Measurements from ENCODE around the gene NDST3. TPM values are rescaled to one million over a fixed set of nuclear protein-coding genes. Genes with fewer than 3 reads are reported as not detected.

NDST3 gene
- total RNA-seq, 2 experiments from 2014 or later, result not detected

DNA sequence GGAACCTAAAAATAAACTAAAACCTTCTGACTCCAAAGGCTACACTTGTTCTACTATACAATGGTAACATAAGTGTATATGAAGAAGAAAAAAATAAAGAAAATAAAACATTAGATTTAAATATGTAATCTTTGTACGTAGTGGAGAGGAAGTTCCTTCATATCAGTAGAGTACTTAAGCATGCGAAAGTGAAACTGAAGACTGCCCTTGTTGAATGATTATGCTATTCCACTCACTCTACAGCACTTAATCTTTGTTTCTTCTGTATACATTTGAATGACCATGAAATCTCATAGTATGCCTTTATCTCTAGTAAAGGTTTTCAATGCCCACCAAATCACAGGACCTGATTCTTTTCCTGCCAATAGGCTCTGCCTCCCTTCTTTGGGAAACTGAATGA, 78.9 kb downstream of the NDST3 start:
- no peak for DNase-seq
- H3K9me3 Mint-ChIP-seq, result peaks cover 6% of the 10 kb centered on the region
- no peaks in the 10 kb centered on the region for H3K27me3 Mint-ChIP-seq
- H3K4me3 Mint-ChIP-seq, result no peak overlapping the region
- no peaks in the 10 kb centered on the region for H3K36me3 Mint-ChIP-seq
- no peaks in the 10 kb centered on the region for H3K4me1 Mint-ChIP-seq
- H3K27ac Mint-ChIP-seq, result no peak overlapping the region

GRCh38 chr4:118114720-118115119, 80.4 kb downstream of the NDST3 start:
- Mint-ChIP-seq H3K4me3 (no peak overlapping the region), H3K9me3 (peaks cover 6% of the 10 kb centered on the region), H3K36me3 (no peaks in the 10 kb centered on the region), H3K27ac (no peak overlapping the region), H3K27me3 (no peaks in the 10 kb centered on the region), H3K4me1 (no peaks in the 10 kb centered on the region)
- no peak for DNase-seq

- no peaks in the 10 kb centered on the region for H3K27me3 Mint-ChIP-seq
- H3K4me3 Mint-ChIP-seq, result no peak overlapping the region
- no peaks in the 10 kb centered on the region for H3K4me1 Mint-ChIP-seq
- DNase-seq, result no peak
- no peak overlapping the region for H3K27ac Mint-ChIP-seq
- no peaks in the 10 kb centered on the region for H3K9me3 Mint-ChIP-seq
- H3K36me3 Mint-ChIP-seq, result no peaks in the 10 kb centered on the region
Observed at GRCh38 chr4:118120120-118120760, 86.0 kb downstream of the NDST3 start.

- DNase-seq, result no peak
- H3K27ac Mint-ChIP-seq, result no peak overlapping the region
- H3K4me1 Mint-ChIP-seq, result no peaks in the 10 kb centered on the region
- no peak overlapping the region for H3K4me3 Mint-ChIP-seq
- H3K36me3 Mint-ChIP-seq, result no peaks in the 10 kb centered on the region
- peaks cover 2% of the 10 kb centered on the region for H3K9me3 Mint-ChIP-seq
- H3K27me3 Mint-ChIP-seq, result no peaks in the 10 kb centered on the region
Observed at GRCh38 chr4:118124997-118125396, 90.7 kb downstream of the NDST3 start.

GRCh38 chr4:118139241-118139640, 105.0 kb downstream of the NDST3 start:
- Mint-ChIP-seq H3K4me3 (no peak overlapping the region), H3K9me3 (no peaks in the 10 kb centered on the region), H3K36me3 (no peaks in the 10 kb centered on the region), H3K4me1 (no peaks in the 10 kb centered on the region), H3K27me3 (no peaks in the 10 kb centered on the region), H3K27ac (no peak overlapping the region)
- DNase-seq, result no peak

- Mint-ChIP-seq H3K27ac (no peak overlapping the region), H3K36me3 (no peaks in the 10 kb centered on the region), H3K4me1 (no peaks in the 10 kb centered on the region), H3K9me3 (no peaks in the 10 kb centered on the region), H3K27me3 (no peaks in the 10 kb centered on the region), H3K4me3 (no peak overlapping the region)
- no peak for DNase-seq
Observed at GRCh38 chr4:118141240-118141639, 107.0 kb downstream of the NDST3 start.

- peaks cover 5% of the 10 kb centered on the region for H3K9me3 Mint-ChIP-seq
- no peaks in the 10 kb centered on the region for H3K27me3 Mint-ChIP-seq
- H3K4me1 Mint-ChIP-seq, result no peaks in the 10 kb centered on the region
- DNase-seq, result no peak
- no peaks in the 10 kb centered on the region for H3K36me3 Mint-ChIP-seq
- no peak overlapping the region for H3K4me3 Mint-ChIP-seq
- no peak overlapping the region for H3K27ac Mint-ChIP-seq
Observed at GRCh38 chr4:118154649-118155048, 120.4 kb downstream of the NDST3 start.

DNA sequence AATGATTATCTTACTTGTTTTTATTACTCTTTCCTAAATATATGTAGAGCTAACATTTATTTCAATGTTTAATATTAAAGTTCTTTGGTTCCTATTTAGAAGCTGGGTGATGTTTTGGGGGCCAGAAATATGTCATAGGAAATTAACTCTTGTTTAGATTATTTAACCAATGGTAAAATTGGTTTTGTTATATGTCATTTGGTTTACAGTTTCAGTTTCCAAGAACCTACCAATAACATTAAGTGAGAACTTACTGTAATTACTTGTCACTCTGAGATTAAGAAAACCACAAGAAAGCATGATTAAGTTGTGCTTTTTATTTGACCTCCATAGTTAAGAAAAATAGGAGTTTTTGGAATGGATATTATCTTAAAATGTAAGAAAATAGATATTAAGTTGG, 121.2 kb downstream of the NDST3 start:
- Mint-ChIP-seq H3K4me3 (no peak overlapping the region), H3K36me3 (no peaks in the 10 kb centered on the region), H3K27me3 (no peaks in the 10 kb centered on the region), H3K9me3 (peaks cover 11% of the 10 kb centered on the region), H3K27ac (no peak overlapping the region), H3K4me1 (no peaks in the 10 kb centered on the region)
- no peak for DNase-seq

DNA sequence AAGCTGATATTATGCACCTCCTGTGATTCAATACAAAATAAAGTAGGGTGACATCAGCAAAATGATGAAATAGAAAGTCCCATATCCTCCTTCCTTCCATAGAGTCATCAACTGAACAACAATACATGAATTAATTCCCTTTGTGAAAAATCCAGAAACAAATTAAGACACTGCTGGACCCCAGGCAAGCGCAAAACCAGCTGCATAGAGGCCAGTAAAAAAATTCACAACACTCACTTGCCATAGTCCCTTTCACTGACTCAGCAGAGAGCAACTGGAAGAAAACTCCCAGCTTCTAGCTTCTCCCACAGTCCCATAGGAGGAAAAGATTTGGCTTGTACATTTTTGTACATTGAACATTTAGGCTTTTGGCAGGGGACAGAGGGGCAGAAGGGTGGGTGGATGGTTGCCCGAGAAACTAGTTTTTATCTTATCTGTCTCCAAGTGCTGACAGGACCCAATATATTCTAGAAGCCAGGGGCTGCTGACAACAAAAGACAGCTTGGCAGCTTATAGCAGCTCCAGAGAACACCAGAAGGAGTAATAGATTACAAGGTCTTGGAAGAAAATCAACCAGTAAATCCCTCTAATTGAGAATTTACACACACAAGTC, 124.6 kb downstream of the NDST3 start:
- DNase-seq, result no peak
- Mint-ChIP-seq H3K9me3 (peaks cover 15% of the 10 kb centered on the region), H3K4me1 (no peaks in the 10 kb centered on the region), H3K36me3 (no peaks in the 10 kb centered on the region), H3K4me3 (no peak overlapping the region), H3K27me3 (no peaks in the 10 kb centered on the region), H3K27ac (no peak overlapping the region)

DNA sequence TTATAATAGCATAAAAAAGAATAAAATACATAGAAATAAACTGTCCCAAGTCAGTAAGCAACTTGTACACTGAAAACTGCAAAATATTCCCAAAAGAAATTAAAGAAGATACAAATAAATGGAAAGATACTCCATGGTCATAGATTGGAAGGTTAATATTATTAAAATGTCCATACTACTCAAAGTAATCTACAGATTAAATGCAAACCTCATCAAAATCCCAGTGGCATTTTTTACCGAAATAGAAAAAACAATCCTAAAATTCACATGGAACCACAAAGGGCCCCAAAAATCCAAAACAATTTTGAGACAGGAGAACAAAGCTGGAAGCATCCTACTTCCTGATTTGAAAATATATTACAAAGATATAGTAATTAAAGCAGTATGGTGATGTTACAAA, 133.0 kb downstream of the NDST3 start:
- Mint-ChIP-seq H3K9me3 (peaks cover 5% of the 10 kb centered on the region), H3K4me1 (no peaks in the 10 kb centered on the region), H3K36me3 (no peaks in the 10 kb centered on the region), H3K27me3 (no peaks in the 10 kb centered on the region), H3K27ac (no peak overlapping the region), H3K4me3 (no peak overlapping the region)
- DNase-seq, result no peak

DNA sequence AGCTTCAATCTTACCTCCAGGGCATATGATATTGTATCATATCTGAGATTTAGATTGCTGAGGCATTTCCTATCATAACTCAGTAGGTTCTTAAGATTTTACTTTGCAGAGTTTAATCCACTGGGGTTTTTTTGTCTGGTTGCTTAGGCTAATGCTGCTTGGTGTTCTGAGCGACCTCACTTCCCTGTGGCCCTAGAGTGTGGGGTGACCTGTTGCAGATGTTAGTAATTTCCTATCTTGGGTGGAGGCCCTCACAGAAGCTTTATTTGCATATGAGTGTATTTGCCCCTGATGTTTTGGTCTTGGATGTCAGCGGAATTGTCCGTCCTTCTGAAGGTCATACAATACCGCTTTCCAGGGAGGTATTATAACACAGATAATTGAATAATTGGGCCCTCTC, 137.1 kb downstream of the NDST3 start:
- H3K4me3 Mint-ChIP-seq, result no peak overlapping the region
- no peak for DNase-seq
- H3K27ac Mint-ChIP-seq, result no peak overlapping the region
- H3K36me3 Mint-ChIP-seq, result no peaks in the 10 kb centered on the region
- peaks cover 4% of the 10 kb centered on the region for H3K9me3 Mint-ChIP-seq
- peaks cover 10% of the 10 kb centered on the region for H3K27me3 Mint-ChIP-seq
- peaks cover 8% of the 10 kb centered on the region for H3K4me1 Mint-ChIP-seq

- peaks cover 10% of the 10 kb centered on the region for H3K27me3 Mint-ChIP-seq
- no peak overlapping the region for H3K27ac Mint-ChIP-seq
- H3K36me3 Mint-ChIP-seq, result no peaks in the 10 kb centered on the region
- DNase-seq, result no peak
- peaks cover 8% of the 10 kb centered on the region for H3K4me1 Mint-ChIP-seq
- H3K9me3 Mint-ChIP-seq, result no peaks in the 10 kb centered on the region
- H3K4me3 Mint-ChIP-seq, result no peak overlapping the region
Observed at GRCh38 chr4:118173126-118173525, 138.8 kb downstream of the NDST3 start.

- no peaks in the 10 kb centered on the region for H3K9me3 Mint-ChIP-seq
- no peak overlapping the region for H3K4me3 Mint-ChIP-seq
- peaks cover 8% of the 10 kb centered on the region for H3K4me1 Mint-ChIP-seq
- H3K27ac Mint-ChIP-seq, result no peak overlapping the region
- DNase-seq, result no peak
- H3K36me3 Mint-ChIP-seq, result no peaks in the 10 kb centered on the region
- H3K27me3 Mint-ChIP-seq, result peaks cover 10% of the 10 kb centered on the region
Observed at GRCh38 chr4:118173956-118174725, 139.9 kb downstream of the NDST3 start.

DNA sequence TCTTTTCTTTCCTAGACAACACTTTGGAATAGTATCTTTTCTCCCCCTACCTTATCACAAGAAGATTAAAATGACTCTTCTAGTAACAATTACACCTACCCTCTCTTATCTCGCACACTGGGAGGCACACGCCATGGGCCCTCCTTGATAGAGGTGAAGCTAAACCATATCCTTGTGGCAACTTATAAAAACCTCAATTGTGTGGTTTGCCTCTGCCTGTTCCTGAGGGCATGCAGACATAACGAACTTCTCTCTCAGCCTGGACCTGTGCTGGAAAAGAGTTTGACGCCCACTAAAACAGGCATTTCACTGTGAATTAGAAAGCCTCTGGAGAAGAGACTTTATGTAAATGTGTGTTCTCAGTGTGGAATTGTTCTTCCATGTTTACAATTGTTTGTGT, 141.2 kb downstream of the NDST3 start:
- peaks cover 8% of the 10 kb centered on the region for H3K4me1 Mint-ChIP-seq
- DNase-seq, result no peak
- no peaks in the 10 kb centered on the region for H3K36me3 Mint-ChIP-seq
- no peak overlapping the region for H3K4me3 Mint-ChIP-seq
- H3K9me3 Mint-ChIP-seq, result no peaks in the 10 kb centered on the region
- H3K27me3 Mint-ChIP-seq, result peaks cover 10% of the 10 kb centered on the region
- no peak overlapping the region for H3K27ac Mint-ChIP-seq

DNA sequence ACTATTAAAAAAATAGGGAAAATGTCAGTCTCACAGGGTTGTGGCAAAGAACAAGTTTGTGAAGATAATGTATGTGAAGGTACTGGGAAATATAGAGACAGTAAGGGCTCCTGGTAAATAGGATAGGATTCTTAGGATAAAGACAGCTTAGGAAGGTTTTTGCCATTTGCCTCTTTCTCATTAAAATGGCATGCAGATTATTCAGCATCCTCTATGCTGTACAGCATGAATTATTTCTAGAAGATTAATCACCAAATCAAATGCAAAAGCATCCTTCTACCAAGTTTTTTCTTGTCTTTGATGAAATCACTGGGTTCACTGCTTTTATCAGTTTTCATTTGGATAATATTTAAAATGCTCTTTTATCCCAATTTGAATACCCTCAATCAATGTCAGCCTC, 142.8 kb downstream of the NDST3 start:
- peaks cover 10% of the 10 kb centered on the region for H3K27me3 Mint-ChIP-seq
- H3K27ac Mint-ChIP-seq, result no peak overlapping the region

DNA sequence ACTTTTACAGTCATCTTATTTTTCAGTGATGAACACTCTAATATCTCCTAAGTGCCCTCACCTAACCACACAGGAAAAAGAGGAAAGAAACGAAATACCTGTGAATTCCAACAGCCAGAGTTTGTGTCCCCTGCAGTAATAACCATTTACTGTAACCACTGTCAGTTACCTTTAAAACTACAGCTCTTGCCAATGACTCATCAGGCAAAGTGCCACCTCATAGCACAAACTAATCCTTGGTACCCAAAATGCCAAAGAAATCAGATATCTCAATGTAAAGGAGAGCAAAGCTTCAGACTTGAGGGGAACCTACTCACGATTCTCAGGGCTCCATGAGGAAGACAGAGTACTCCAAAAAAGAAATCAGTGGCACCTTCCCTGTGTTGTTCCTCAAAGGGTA, 146.5 kb downstream of the NDST3 start:
- Mint-ChIP-seq H3K4me3 (no peak overlapping the region), H3K27me3 (no peaks in the 10 kb centered on the region), H3K4me1 (no peaks in the 10 kb centered on the region), H3K9me3 (no peaks in the 10 kb centered on the region), H3K27ac (no peak overlapping the region), H3K36me3 (no peaks in the 10 kb centered on the region)
- DNase-seq, result no peak

More for the DNA sequence above, 142.8 kb downstream of the NDST3 start:
- Mint-ChIP-seq H3K4me1 (peaks cover 8% of the 10 kb centered on the region), H3K4me3 (no peak overlapping the region), H3K36me3 (no peaks in the 10 kb centered on the region), H3K9me3 (no peaks in the 10 kb centered on the region)
- DNase-seq, result no peak

All from activated naive CD8-positive, alpha-beta T cell treated with anti-CD3 and anti-CD28 coated beads for 36 hours (primary cell).